Liver (tissue), 9 donors: ENCODE measurements around the gene DNM2. TPM values are rescaled to one million over a fixed set of nuclear protein-coding genes. Genes with fewer than 3 reads are reported as not detected.

Experiments
- DNase-seq: peaks from one replicate; pipeline ENCODE4 v3.0.0-alpha.2; 2017; ENCODE audit warnings: low spot score
- H3K27ac ChIP-seq, 2 donors: one replicate each; pipeline ENCODE4 v1.7.0; 2013; ENCODE audit warnings: inconsistent platforms in 2 of 2, low read length in 2 of 2, control low read depth in 1 of 2, low read depth in 1 of 2, mild to moderate bottlenecking in 1 of 2
- H3K27me3 ChIP-seq, 4 donors: one replicate each; pipeline versions ENCODE4 v1.6.1 to v1.7.0; 2013; ENCODE audit warnings: low read length in 3 of 4, inconsistent platforms in 1 of 4, mild to moderate bottlenecking in 1 of 4, moderate library complexity in 1 of 4; ENCODE audit not compliant: control insufficient read depth in 4 of 4, insufficient read depth in 4 of 4
- H3K36me3 ChIP-seq, 4 donors: one replicate each; pipeline versions ENCODE4 v1.6.1 to v1.7.0; 2013; ENCODE audit warnings: low read length in 3 of 4, mild to moderate bottlenecking in 3 of 4, low read depth in 1 of 4, moderate library complexity in 1 of 4; ENCODE audit not compliant: control insufficient read depth in 4 of 4, insufficient read depth in 3 of 4
- H3K4me1 ChIP-seq, 4 donors: one replicate each; pipeline versions ENCODE4 v1.6.1 to v1.7.0; 2013; ENCODE audit warnings: low read length in 3 of 4, mild to moderate bottlenecking in 3 of 4, moderate library complexity in 1 of 4; ENCODE audit not compliant: control insufficient read depth in 4 of 4, insufficient read depth in 4 of 4
- H3K4me3 ChIP-seq, 3 donors: one replicate each; pipeline versions ENCODE4 v1.6.1 to v1.7.0; 2013; ENCODE audit warnings: low read length in 3 of 3, control low read depth in 1 of 3, low read depth in 1 of 3, mild to moderate bottlenecking in 1 of 3
- H3K9ac ChIP-seq, 2 donors: one replicate each; pipeline ENCODE4 v1.7.0; 2013; ENCODE audit warnings: low read length in 2 of 2, mild to moderate bottlenecking in 2 of 2, moderate library complexity in 2 of 2, control low read depth in 1 of 2, low read depth in 1 of 2
- H3K9me3 ChIP-seq, 4 donors: one replicate each; pipeline versions ENCODE4 v1.6.1 to v1.7.0; 2013; ENCODE audit warnings: low read length in 3 of 4; ENCODE audit not compliant: control insufficient read depth in 4 of 4
- CTCF ChIP-seq: fragments of 150-350 bp; IDR thresholded peaks from 2 replicates; pipeline ENCODE4 v1.5.1; 2017; ENCODE audit warnings: improper control_type of control experiment, low read depth, low read length; ENCODE audit not compliant: missing input control
- EGR1 ChIP-seq, 2 donors: IDR thresholded peaks; 2 replicates each; pipeline ENCODE4 v1.6.1; 2016 to 2018; ENCODE audit warnings: antibody characterized with exemption in 2 of 2, low read depth in 2 of 2
- FOXA1 ChIP-seq: IDR thresholded peaks from 2 replicates; pipeline ENCODE4 v1.6.1; 2016; ENCODE audit warnings: antibody characterized with exemption
- GABPA ChIP-seq, 2 donors: IDR thresholded peaks in 1 of 2; conservative IDR thresholded peaks in 1 of 2; 2 replicates each; pipeline ENCODE4 v1.6.1; 2016; ENCODE audit warnings: antibody characterized with exemption in 2 of 2, mild to moderate bottlenecking in 1 of 2, moderate library complexity in 1 of 2
- HNF4A ChIP-seq, 2 donors: conservative IDR thresholded peaks; 2 replicates each; pipeline ENCODE4 v1.6.1; 2016; ENCODE audit warnings: antibody characterized with exemption in 2 of 2, mild to moderate bottlenecking in 2 of 2
- HNF4G ChIP-seq: IDR thresholded peaks from 2 replicates; pipeline ENCODE4 v1.6.1; 2016; ENCODE audit warnings: antibody characterized with exemption
- MAX ChIP-seq: IDR thresholded peaks from 2 replicates; pipeline ENCODE4 v1.6.1; 2016; ENCODE audit warnings: antibody characterized with exemption
- RAD21 ChIP-seq, 2 donors: IDR thresholded peaks; 2 replicates each; pipeline ENCODE4 v1.6.1; 2016; ENCODE audit warnings: antibody characterized with exemption in 2 of 2, mild to moderate bottlenecking in 2 of 2
- REST ChIP-seq: IDR thresholded peaks from 2 replicates; pipeline ENCODE4 v1.6.1; 2016; ENCODE audit warnings: antibody characterized with exemption, mild to moderate bottlenecking
- RXRA ChIP-seq, 2 donors: IDR thresholded peaks; 2 replicates each; pipeline ENCODE4 v1.6.1; 2017 to 2018; ENCODE audit warnings: antibody characterized with exemption in 2 of 2, mild to moderate bottlenecking in 1 of 2
- SP1 ChIP-seq: IDR thresholded peaks from 2 replicates; pipeline ENCODE4 v1.6.1; 2018; ENCODE audit warnings: antibody characterized with exemption, mild to moderate bottlenecking
- TAF1 ChIP-seq: conservative IDR thresholded peaks from 2 replicates; pipeline ENCODE4 v1.6.1; 2016; ENCODE audit warnings: antibody characterized with exemption, mild to moderate bottlenecking
- YY1 ChIP-seq: IDR thresholded peaks from 2 replicates; pipeline ENCODE4 v1.6.1; 2016; ENCODE audit warnings: antibody characterized with exemption, mild to moderate bottlenecking
- ZBTB33 ChIP-seq: IDR thresholded peaks from 2 replicates; pipeline ENCODE4 v1.6.1; 2016; ENCODE audit warnings: antibody characterized with exemption
- WGBS: extraction: QIAGEN DNeasy Blood & Tissue Kit; methylation state at CpG from one replicate; pipeline ENCODE4 v1.1.7; 2013; 5-methylcytosine and 5-hydroxymethylcytosine counted together
- polyA plus RNA-seq, 2 donors: library from polyadenylated mRNA; stranded (reverse) in 1 of 2; unstranded in 1 of 2; fragments of 200-250 nt in 1 of 2; fragments of >200 nt in 1 of 2; fragmentation: Nextera tagmentation in 1 of 2; extraction: Ambion mirVana in 1 of 2; gene quantifications; one replicate each; pipeline versions ENCODE4 v1.2.1 to v1.2.3, GENCODE V29; 2013 to 2015
- total RNA-seq, 2 donors: library from RNA; depleted of rRNA; stranded (reverse); fragments of >200 nt; gene quantifications; one replicate each; pipeline ENCODE4 v1.2.3, GENCODE V29; 2014
- donor health status: healthy.
- donor health status: healthy.
- donor health status: healthy.
- donor health status: healthy.
- donor health status: healthy.

The DNM2 gene
- total and polyA plus RNA-seq, 4 donors = 23.1 to 95.1 (median 59.1) TPM

- WGBS = 29% methylated on average over 16 of the region's 16 CpGs
- H3K27ac ChIP-seq = no peak overlapping the region
Observed at GRCh38 chr19:10872546-10873107, 154.7 kb downstream of the DNM2 start.

GRCh38 chr19:10874024-10874423, 156.1 kb downstream of the DNM2 start:
- no peak for DNase-seq
- TF ChIP-seq FOXA1 (no peak), YY1 (no peak), HNF4A (conservative IDR thresholded peaks at IDR 0.05) (no peak), GABPA (IDR thresholded peaks at IDR 0.05 in 1 of 2, conservative IDR thresholded peaks at IDR 0.05 in 1 of 2) (no peak), ZBTB33 (no peak), REST (no peak), MAX (no peak)

More at GRCh38 chr19:10872546-10873107, 154.7 kb downstream of the DNM2 start:
- TF ChIP-seq HNF4G = no peak
- no peak for TF ChIP-seq MAX
- no peak for TF ChIP-seq RAD21 (IDR thresholded peaks at IDR 0.05)
- TF ChIP-seq REST = no peak
- TF ChIP-seq CTCF = no peak
- TF ChIP-seq EGR1 (IDR thresholded peaks at IDR 0.05; ENCODE audit: low read depth in 2 of 2) = no peak
- TF ChIP-seq SP1 = no peak
- no peak for TF ChIP-seq RXRA (IDR thresholded peaks at IDR 0.05)
- no peak for TF ChIP-seq TAF1
- H3K36me3 ChIP-seq = no peaks in the 10 kb centered on the region
- no peak for DNase-seq
- H3K27me3 ChIP-seq = no peaks in the 10 kb centered on the region
- peaks cover 7 to 12% (median 9%) of the 10 kb centered on the region in 4 donors for H3K4me1 ChIP-seq
- H3K9me3 ChIP-seq = no peaks in the 10 kb centered on the region
- peak overlapping the region in 2 of 3 donors; percentile 71 to 88 for H3K4me3 ChIP-seq
- H3K9ac ChIP-seq = peak overlapping the region; percentile 53 to 56

More at GRCh38 chr19:10874024-10874423, 156.1 kb downstream of the DNM2 start:
- H3K36me3 ChIP-seq = no peaks in the 10 kb centered on the region
- WGBS = 82% methylated on average over 1 of the region's 1 CpG
- H3K27ac ChIP-seq = no peak overlapping the region
- H3K4me1 ChIP-seq = peaks cover 7 to 13% (median 9%) of the 10 kb centered on the region in 4 donors
- no peaks in the 10 kb centered on the region for H3K27me3 ChIP-seq
- H3K9ac ChIP-seq = no peak overlapping the region
- no peaks in the 10 kb centered on the region for H3K9me3 ChIP-seq
- H3K4me3 ChIP-seq = no peak overlapping the region
